K562 (cell line): ENCODE results near the gene TRAPPC2L. TPM values are rescaled to one million over a fixed set of nuclear protein-coding genes. Genes with fewer than 3 reads are reported as not detected.

Experiments
- CEBPG ChIP-seq, 3 experiments: fragments of 200-800 bp in 1 of 3; sonication (Bioruptor generic) in 1 of 3; sonication (generic) in 1 of 3; formaldehyde crosslinking in 1 of 3; IDR thresholded peaks in 2 of 3; conservative IDR thresholded peaks in 1 of 3; 2 replicates each; pipeline versions ENCODE4 v1.6.1 to v1.8.0; 2016 to 2022; ENCODE audit warnings: missing compliant biosample characterization in 2 of 3, missing genetic modification characterization in 2 of 3, mild to moderate bottlenecking in 1 of 3, missing genetic modification reagents in 1 of 3
- HDAC3 ChIP-seq: fragments of 450-650 bp; IDR thresholded peaks from 2 replicates; pipeline ENCODE4 v1.6.1; 2018; ENCODE audit warnings: borderline replicate concordance, mild to moderate bottlenecking, moderate library complexity; ENCODE audit not compliant: partially characterized antibody
- HMG20A ChIP-seq: fragments of 450-650 bp; formaldehyde crosslinking; conservative IDR thresholded peaks from 2 replicates; pipeline ENCODE4 v1.4.0; 2020; ENCODE audit warnings: mild to moderate bottlenecking, mixed read lengths
- RBM25 ChIP-seq: fragments of 200-400 bp; formaldehyde crosslinking; IDR thresholded peaks from 2 replicates; pipeline ENCODE4 v1.6.1; 2018; ENCODE audit warnings: low read length, low read depth, moderate library complexity; ENCODE audit not compliant: severe bottlenecking
- SP2 ChIP-seq: IDR thresholded peaks from 2 replicates; pipeline ENCODE4 v1.6.1; 2011; ENCODE audit warnings: mild to moderate bottlenecking, low read depth, low read length, moderate library complexity; ENCODE audit not compliant: poor library complexity, severe bottlenecking; ENCODE audit errors: extremely low read depth
- U2AF1 ChIP-seq: fragments of 200-400 bp; formaldehyde crosslinking; optimal IDR thresholded peaks from 2 replicates; pipeline ENCODE3; 2017; ENCODE audit warnings: mild to moderate bottlenecking, low read depth, low read length, moderate library complexity
- polyA plus RNA-seq, 8 experiments: library from polyadenylated mRNA; depleted of rRNA in 4 of 8; stranded (reverse) in 5 of 8; unstranded in 3 of 8; fragments of >200 nt; fragmentation: Nextera tagmentation in 2 of 8; fragmentation: Illumina TruSeq in 1 of 8; extraction: Ambion mirVana in 2 of 8; extraction: Trizol in 1 of 8; gene quantifications; 2 replicates each; pipeline versions ENCODE4 v1.2.1 to v1.2.3, GENCODE V29; 2011 to 2014; ENCODE audit warnings: inconsistent platforms in 1 of 8, missing spikeins in 1 of 8
- total RNA-seq, 7 experiments: library from RNA; depleted of rRNA in 6 of 7; stranded (reverse); fragments of >200 nt in 6 of 7; fragmentation: Illumina TruSeq in 2 of 7; extraction: Trizol in 2 of 7; gene quantifications; 2 replicates each; pipeline versions ENCODE4 v1.2.1 to v1.2.3, GENCODE V29; 2011 to 2021; ENCODE audit warnings: low replicate concordance in 1 of 7
- TF ChIP-seq, protein P1 (sequence below): fragments of 450-650 bp; IDR thresholded peaks from 2 replicates; pipeline ENCODE4 v1.6.1; 2018; ENCODE audit not compliant: partially characterized antibody
- TF ChIP-seq, protein P2 (sequence below): sonication (generic); formaldehyde crosslinking; IDR thresholded peaks from 2 replicates; pipeline ENCODE4 v1.5.0; 2020; ENCODE audit warnings: missing genetic modification reagents
- TF ChIP-seq, protein P3 (sequence below): fragments of 450-650 bp; IDR thresholded peaks from 2 replicates; pipeline ENCODE4 v1.6.1; 2017; ENCODE audit warnings: antibody characterized with exemption, mild to moderate bottlenecking
- TF ChIP-seq, protein P4 (sequence below): fragments of 450-650 bp; formaldehyde crosslinking; IDR thresholded peaks from 2 replicates; pipeline ENCODE4 v1.4.0; 2020; ENCODE audit warnings: mild to moderate bottlenecking, mixed read lengths

Gene TRAPPC2L
- total and polyA plus RNA-seq, 9 of the 15 experiments (the other 6 are each of a cell fraction or from before 2014, with no cell fraction given) = 60.4 to 398 (median 97.5) TPM

DNA sequence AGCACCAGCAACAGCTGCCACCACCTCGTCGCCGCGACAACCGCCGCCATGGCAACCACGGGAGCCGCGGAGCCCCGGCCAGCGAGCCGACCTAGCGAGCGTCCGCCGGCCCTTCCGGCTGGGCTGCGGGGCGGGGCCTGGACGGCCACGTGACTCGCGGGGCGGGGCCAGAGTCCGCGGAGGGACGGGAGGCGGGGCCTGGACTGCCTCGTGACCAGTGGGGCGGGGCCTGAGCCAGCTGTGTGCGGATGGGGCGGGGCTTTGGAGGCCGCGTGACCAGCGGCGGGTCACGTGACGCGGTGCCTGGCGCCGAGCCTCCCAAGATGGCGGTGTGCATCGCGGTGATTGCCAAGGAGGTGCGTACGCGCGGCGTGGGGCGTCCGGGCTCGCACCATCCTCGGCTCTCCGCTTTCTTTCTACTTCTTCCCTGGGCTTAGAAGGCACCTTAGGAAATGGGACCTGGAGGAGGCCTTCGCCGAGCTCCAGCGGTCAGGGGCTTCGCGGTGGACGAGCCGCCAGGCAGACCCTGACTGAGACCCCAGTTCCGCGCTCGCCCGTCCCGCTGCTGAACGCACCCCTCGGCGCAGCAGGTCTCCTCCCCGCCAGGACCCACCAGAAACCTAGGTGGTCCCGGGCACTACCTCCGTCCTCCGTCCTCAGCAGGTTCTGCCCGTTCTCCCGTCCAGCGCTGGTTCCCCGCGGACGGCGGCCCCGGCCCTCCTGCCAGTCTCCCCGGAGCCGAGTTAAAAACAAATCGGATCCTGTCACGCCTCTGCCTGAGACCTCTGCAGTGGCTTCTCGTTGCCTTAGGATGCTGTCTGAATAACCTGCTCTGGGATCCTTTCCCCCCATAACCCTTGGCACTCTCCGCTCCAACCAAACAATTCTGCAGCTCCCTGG, at the start of gene TRAPPC2L, which contains the start of gene GALNS (continued):
- TF ChIP-seq, protein P1, sequence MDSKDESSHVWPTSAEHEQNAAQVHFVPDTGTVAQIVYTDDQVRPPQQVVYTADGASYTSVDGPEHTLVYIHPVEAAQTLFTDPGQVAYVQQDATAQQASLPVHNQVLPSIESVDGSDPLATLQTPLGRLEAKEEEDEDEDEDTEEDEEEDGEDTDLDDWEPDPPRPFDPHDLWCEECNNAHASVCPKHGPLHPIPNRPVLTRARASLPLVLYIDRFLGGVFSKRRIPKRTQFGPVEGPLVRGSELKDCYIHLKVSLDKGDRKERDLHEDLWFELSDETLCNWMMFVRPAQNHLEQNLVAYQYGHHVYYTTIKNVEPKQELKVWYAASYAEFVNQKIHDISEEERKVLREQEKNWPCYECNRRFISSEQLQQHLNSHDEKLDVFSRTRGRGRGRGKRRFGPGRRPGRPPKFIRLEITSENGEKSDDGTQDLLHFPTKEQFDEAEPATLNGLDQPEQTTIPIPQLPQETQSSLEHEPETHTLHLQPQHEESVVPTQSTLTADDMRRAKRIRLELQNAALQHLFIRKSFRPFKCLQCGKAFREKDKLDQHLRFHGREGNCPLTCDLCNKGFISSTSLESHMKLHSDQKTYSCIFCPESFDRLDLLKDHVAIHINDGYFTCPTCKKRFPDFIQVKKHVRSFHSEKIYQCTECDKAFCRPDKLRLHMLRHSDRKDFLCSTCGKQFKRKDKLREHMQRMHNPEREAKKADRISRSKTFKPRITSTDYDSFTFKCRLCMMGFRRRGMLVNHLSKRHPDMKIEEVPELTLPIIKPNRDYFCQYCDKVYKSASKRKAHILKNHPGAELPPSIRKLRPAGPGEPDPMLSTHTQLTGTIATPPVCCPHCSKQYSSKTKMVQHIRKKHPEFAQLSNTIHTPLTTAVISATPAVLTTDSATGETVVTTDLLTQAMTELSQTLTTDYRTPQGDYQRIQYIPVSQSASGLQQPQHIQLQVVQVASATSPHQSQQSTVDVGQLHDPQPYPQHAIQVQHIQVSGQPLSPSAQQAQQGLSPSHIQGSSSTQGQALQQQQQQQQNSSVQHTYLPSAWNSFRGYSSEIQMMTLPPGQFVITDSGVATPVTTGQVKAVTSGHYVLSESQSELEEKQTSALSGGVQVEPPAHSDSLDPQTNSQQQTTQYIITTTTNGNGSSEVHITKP = no peak
- TF ChIP-seq CEBPG (CRISPR knock-in tag; IDR thresholded peaks at IDR 0.05) = no peak
- no peak for TF ChIP-seq CEBPG (tag; conservative IDR thresholded peaks at IDR 0.05 in 1 of 2, IDR thresholded peaks at IDR 0.05 in 1 of 2)
- TF ChIP-seq U2AF1 = peak; percentile 25
- TF ChIP-seq SP2 = no peak
- TF ChIP-seq, protein P2, sequence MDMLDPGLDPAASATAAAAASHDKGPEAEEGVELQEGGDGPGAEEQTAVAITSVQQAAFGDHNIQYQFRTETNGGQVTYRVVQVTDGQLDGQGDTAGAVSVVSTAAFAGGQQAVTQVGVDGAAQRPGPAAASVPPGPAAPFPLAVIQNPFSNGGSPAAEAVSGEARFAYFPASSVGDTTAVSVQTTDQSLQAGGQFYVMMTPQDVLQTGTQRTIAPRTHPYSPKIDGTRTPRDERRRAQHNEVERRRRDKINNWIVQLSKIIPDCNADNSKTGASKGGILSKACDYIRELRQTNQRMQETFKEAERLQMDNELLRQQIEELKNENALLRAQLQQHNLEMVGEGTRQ (CRISPR knock-in tag) = peak; percentile 98
- TF ChIP-seq, protein P3, sequence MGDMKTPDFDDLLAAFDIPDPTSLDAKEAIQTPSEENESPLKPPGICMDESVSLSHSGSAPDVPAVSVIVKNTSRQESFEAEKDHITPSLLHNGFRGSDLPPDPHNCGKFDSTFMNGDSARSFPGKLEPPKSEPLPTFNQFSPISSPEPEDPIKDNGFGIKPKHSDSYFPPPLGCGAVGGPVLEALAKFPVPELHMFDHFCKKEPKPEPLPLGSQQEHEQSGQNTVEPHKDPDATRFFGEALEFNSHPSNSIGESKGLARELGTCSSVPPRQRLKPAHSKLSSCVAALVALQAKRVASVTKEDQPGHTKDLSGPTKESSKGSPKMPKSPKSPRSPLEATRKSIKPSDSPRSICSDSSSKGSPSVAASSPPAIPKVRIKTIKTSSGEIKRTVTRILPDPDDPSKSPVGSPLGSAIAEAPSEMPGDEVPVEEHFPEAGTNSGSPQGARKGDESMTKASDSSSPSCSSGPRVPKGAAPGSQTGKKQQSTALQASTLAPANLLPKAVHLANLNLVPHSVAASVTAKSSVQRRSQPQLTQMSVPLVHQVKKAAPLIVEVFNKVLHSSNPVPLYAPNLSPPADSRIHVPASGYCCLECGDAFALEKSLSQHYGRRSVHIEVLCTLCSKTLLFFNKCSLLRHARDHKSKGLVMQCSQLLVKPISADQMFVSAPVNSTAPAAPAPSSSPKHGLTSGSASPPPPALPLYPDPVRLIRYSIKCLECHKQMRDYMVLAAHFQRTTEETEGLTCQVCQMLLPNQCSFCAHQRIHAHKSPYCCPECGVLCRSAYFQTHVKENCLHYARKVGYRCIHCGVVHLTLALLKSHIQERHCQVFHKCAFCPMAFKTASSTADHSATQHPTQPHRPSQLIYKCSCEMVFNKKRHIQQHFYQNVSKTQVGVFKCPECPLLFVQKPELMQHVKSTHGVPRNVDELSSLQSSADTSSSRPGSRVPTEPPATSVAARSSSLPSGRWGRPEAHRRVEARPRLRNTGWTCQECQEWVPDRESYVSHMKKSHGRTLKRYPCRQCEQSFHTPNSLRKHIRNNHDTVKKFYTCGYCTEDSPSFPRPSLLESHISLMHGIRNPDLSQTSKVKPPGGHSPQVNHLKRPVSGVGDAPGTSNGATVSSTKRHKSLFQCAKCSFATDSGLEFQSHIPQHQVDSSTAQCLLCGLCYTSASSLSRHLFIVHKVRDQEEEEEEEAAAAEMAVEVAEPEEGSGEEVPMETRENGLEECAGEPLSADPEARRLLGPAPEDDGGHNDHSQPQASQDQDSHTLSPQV = no peak
- no peak for TF ChIP-seq RBM25
- TF ChIP-seq, protein P4, sequence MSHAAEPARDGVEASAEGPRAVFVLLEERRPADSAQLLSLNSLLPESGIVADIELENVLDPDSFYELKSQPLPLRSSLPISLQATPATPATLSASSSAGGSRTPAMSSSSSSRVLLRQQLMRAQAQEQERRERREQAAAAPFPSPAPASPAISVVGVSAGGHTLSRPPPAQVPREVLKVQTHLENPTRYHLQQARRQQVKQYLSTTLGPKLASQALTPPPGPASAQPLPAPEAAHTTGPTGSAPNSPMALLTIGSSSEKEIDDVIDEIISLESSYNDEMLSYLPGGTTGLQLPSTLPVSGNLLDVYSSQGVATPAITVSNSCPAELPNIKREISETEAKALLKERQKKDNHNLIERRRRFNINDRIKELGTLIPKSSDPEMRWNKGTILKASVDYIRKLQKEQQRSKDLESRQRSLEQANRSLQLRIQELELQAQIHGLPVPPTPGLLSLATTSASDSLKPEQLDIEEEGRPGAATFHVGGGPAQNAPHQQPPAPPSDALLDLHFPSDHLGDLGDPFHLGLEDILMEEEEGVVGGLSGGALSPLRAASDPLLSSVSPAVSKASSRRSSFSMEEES = peak; percentile 100
- no peak for TF ChIP-seq HMG20A (CRISPR knock-in tag)
- TF ChIP-seq HDAC3 = no peak
